ENCODE data around the gene TMEM61.

DNA sequence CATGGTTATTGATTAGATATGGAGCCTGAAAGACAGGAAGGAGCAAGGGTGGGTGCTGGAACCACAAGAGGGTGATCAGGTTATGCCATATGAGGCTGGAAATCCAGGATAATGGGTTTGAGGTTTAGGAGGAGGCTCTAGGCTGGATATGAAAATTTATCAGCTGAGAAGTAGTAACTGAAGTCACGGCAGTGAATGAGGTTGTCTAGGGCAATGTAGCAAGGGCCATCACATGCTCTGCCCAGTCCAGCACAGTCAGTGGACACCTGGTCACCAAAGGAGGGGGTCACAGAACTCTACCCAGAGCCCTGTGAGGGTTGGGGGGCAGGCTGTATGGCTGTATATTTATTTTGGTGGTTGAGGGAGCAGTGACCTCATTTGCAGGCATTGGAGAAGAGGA is 10.5 kb upstream of the TMEM61 start:
- TF ChIP-seq, protein P1, sequence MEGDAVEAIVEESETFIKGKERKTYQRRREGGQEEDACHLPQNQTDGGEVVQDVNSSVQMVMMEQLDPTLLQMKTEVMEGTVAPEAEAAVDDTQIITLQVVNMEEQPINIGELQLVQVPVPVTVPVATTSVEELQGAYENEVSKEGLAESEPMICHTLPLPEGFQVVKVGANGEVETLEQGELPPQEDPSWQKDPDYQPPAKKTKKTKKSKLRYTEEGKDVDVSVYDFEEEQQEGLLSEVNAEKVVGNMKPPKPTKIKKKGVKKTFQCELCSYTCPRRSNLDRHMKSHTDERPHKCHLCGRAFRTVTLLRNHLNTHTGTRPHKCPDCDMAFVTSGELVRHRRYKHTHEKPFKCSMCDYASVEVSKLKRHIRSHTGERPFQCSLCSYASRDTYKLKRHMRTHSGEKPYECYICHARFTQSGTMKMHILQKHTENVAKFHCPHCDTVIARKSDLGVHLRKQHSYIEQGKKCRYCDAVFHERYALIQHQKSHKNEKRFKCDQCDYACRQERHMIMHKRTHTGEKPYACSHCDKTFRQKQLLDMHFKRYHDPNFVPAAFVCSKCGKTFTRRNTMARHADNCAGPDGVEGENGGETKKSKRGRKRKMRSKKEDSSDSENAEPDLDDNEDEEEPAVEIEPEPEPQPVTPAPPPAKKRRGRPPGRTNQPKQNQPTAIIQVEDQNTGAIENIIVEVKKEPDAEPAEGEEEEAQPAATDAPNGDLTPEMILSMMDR (IDR thresholded peaks at IDR 0.05; ENCODE audit: low read depth, low read length): no peak
- TF ChIP-seq EZH2phosphoT487 (IDR thresholded peaks at IDR 0.05; ENCODE audit: low read depth): no peak

Measured in OCI-LY3 (cell line).